PC-3 (cell line): ENCODE data around the gene HEMGN. TPM values are rescaled to one million over a fixed set of nuclear protein-coding genes. Genes with fewer than 3 reads are reported as not detected.

Experiments used
- ATAC-seq: fragments of 200-7000 bp; cut with Tn5 transposase; 2 replicates; pipeline ENCODE4 v1.9.1; 2020; ENCODE audit warnings: mild to moderate bottlenecking, moderate library complexity
- BruUV-seq: library from RNA; stranded (reverse); fragments of 400-500 nt; replicated peaks from 2 replicates; lab custom pipeline; 2021; lab: Mats Ljungman, UMichigan
- CTCF ChIA-PET: fragments of 300-600 bp; sonication (Branson Sonifier 250); formaldehyde crosslinking; loops from one replicate; lab custom pipeline; 2022; ENCODE audit warnings: antibody characterized with exemption; lab: Charles Lee
- POLR2A ChIA-PET: fragments of 300-600 bp; sonication (Branson Sonifier 250); formaldehyde crosslinking; loops from one replicate; lab custom pipeline; 2022; ENCODE audit warnings: antibody characterized with exemption; ENCODE audit not compliant: unreplicated experiment; lab: Charles Lee
- DNase-seq: peaks from one replicate; pipeline ENCODE4 v3.0.0-alpha.2; 2015
- H2AFZ ChIP-seq: fragments of 300-600 bp; sonication (generic); 2 replicates; pipeline ENCODE4 v1.6.0; 2016; ENCODE audit warnings: antibody characterized with exemption, low read length
- H3F3A ChIP-seq: fragments of 300-600 bp; sonication (generic); one replicate; pipeline ENCODE4 v1.6.0; 2017; ENCODE audit warnings: antibody characterized with exemption, low read length, control low read depth, mild to moderate bottlenecking; ENCODE audit not compliant: unreplicated experiment
- H3K27ac ChIP-seq: fragments of 300-600 bp; sonication (generic); 2 replicates; pipeline ENCODE4 v1.5.1; 2016; ENCODE audit warnings: mild to moderate bottlenecking, low read length
- H3K27me3 ChIP-seq: fragments of 300-600 bp; sonication (generic); 2 replicates; pipeline ENCODE4 v1.6.1; 2016; ENCODE audit warnings: low read length, mixed read lengths
- H3K36me3 ChIP-seq: fragments of 300-600 bp; sonication (generic); 2 replicates; pipeline ENCODE4 v1.6.1; 2016; ENCODE audit warnings: low read depth, mixed run types, low read length, mixed read lengths
- H3K4me1 ChIP-seq: fragments of 300-600 bp; sonication (generic); 2 replicates; pipeline ENCODE4 v1.5.1; 2016; ENCODE audit warnings: low read length; ENCODE audit not compliant: insufficient read depth
- H3K4me2 ChIP-seq: fragments of 300-600 bp; sonication (generic); 2 replicates; pipeline ENCODE4 v1.6.0; 2016; ENCODE audit warnings: low read length
- H3K4me3 ChIP-seq: fragments of 300-600 bp; sonication (generic); 2 replicates; pipeline ENCODE4 v1.5.1; 2016; ENCODE audit warnings: mild to moderate bottlenecking, low read length, mixed read lengths
- H3K79me2 ChIP-seq: fragments of 300-600 bp; sonication (generic); 2 replicates; pipeline ENCODE4 v1.6.1; 2017; ENCODE audit warnings: low read length, mixed read lengths
- H3K9ac ChIP-seq: fragments of 300-600 bp; sonication (generic); 2 replicates; pipeline ENCODE4 v1.6.0; 2016; ENCODE audit warnings: mild to moderate bottlenecking, low read length
- H3K9me2 ChIP-seq: fragments of 300-600 bp; sonication (generic); replicated peaks from 2 replicates; pipeline ENCODE4 v1.6.1; 2016; ENCODE audit warnings: mixed run types, low read length, mixed read lengths
- H3K9me3 ChIP-seq: fragments of 300-600 bp; sonication (generic); 2 replicates; pipeline ENCODE4 v1.6.1; 2016; ENCODE audit warnings: low read length, mixed read lengths
- H4K20me1 ChIP-seq: fragments of 300-600 bp; sonication (generic); 2 replicates; pipeline ENCODE4 v1.6.1; 2016; ENCODE audit warnings: low read length, mixed read lengths
- CTCF ChIP-seq: fragments of 300-600 bp; sonication (generic); conservative IDR thresholded peaks from 2 replicates; pipeline ENCODE4 v1.5.1; 2017; ENCODE audit warnings: antibody characterized with exemption, low read depth, mild to moderate bottlenecking, low read length
- EZH2 ChIP-seq: fragments of 300-600 bp; sonication (generic); IDR thresholded peaks from one replicate; pipeline ENCODE4 v1.6.1; 2017; ENCODE audit warnings: antibody characterized with exemption, mild to moderate bottlenecking, low read length; ENCODE audit not compliant: unreplicated experiment
- EZH2phosphoT487 ChIP-seq: fragments of 300-600 bp; sonication (generic); IDR thresholded peaks from 2 replicates; pipeline ENCODE4 v1.6.1; 2018; ENCODE audit warnings: mild to moderate bottlenecking, antibody characterized with exemption, low read length, borderline replicate concordance
- intact Hi-C: fragments of 100-400 bp; cut with micrococcal nuclease; formaldehyde crosslinking; loops from 2 replicates; pipeline ENCODE4 v1.9.0; 2023
- total RNA-seq: library from RNA; depleted of rRNA; stranded (reverse); fragments of >200 nt; gene quantifications from 2 replicates; pipeline ENCODE4 v1.2.3, GENCODE V29; 2014

HEMGN gene
- total RNA-seq, 1 experiment from 2014 or later = not detected

- POLR2A ChIA-PET = interaction anchor here (0.6 to 0.7 kb wide), 3 partner anchors 130 to 284 kb away, joined by 7 to 13 read pairs (median 8); no protein-coding TSS in a partner anchor
- H4K20me1 ChIP-seq = no peaks in the 10 kb centered on the region
- H3K9me2 ChIP-seq = no peaks in the 10 kb centered on the region
- BruUV-seq = no TSS peak
- intact Hi-C loops = no loop called here
- H3F3A ChIP-seq = peaks cover 5% of the 10 kb centered on the region
- H3K4me3 ChIP-seq = no peak overlapping the region
- H3K9me3 ChIP-seq = no peaks in the 10 kb centered on the region
- CTCF ChIA-PET = interaction anchor here (0.6 kb wide), 1 partner anchor 210 kb away, joined by 6 read pairs; no protein-coding TSS in a partner anchor
- TF ChIP-seq EZH2 = no peak
- TF ChIP-seq EZH2phosphoT487 = no peak
- no peak for TF ChIP-seq CTCF
- H2AFZ ChIP-seq = no peak overlapping the region
- H3K79me2 ChIP-seq = peaks cover 7% of the 10 kb centered on the region
- no peaks in the 10 kb centered on the region for H3K27me3 ChIP-seq
- H3K27ac ChIP-seq = no peak overlapping the region
- no peak overlapping the region for H3K4me2 ChIP-seq
- no peak for ATAC-seq
- H3K9ac ChIP-seq = no peak overlapping the region
- no peaks in the 10 kb centered on the region; the same call in 1 of the 2 replicates for H3K36me3 ChIP-seq
- no peak for DNase-seq
- H3K4me1 ChIP-seq = peaks cover 10% of the 10 kb centered on the region
Observed at GRCh38 chr9:97919217-97919813, 18.7 kb downstream of the HEMGN start.

- DNase-seq = no peak
- H3K27ac ChIP-seq = no peak overlapping the region
- ChIA-PET POLR2A (no interaction called here), CTCF (interaction anchor here (0.6 kb wide), 1 partner anchor 209 kb away, joined by 6 read pairs; no protein-coding TSS in a partner anchor)
- no peaks in the 10 kb centered on the region for H3K9me3 ChIP-seq
- H3K9me2 ChIP-seq = no peaks in the 10 kb centered on the region
- peaks cover 10% of the 10 kb centered on the region for H3K4me1 ChIP-seq
- no peaks in the 10 kb centered on the region; the same call in 1 of the 2 replicates for H3K36me3 ChIP-seq
- no peak for TF ChIP-seq EZH2phosphoT487
- intact Hi-C loops = no loop called here
- H4K20me1 ChIP-seq = no peaks in the 10 kb centered on the region
- H3K27me3 ChIP-seq = no peaks in the 10 kb centered on the region
- no TSS peak for BruUV-seq
- H3K79me2 ChIP-seq = peaks cover 7% of the 10 kb centered on the region
- no peak overlapping the region for H3K4me3 ChIP-seq
- no peak overlapping the region for H2AFZ ChIP-seq
- no peak overlapping the region for H3K9ac ChIP-seq
- H3K4me2 ChIP-seq = no peak overlapping the region
- H3F3A ChIP-seq = peaks cover 5% of the 10 kb centered on the region
- ATAC-seq = no peak
Observed at GRCh38 chr9:97918611-97919010, 19.4 kb downstream of the HEMGN start.

- intact Hi-C loops = no loop called here
- H3K36me3 ChIP-seq = peaks cover 5% of the 10 kb centered on the region; the same call in 1 of the 2 replicates
- no peak overlapping the region for H3K9ac ChIP-seq
- H3F3A ChIP-seq = no peaks in the 10 kb centered on the region
- no peak overlapping the region for H2AFZ ChIP-seq
- no peaks in the 10 kb centered on the region for H3K79me2 ChIP-seq
- no peaks in the 10 kb centered on the region for H3K9me2 ChIP-seq
- POLR2A ChIA-PET = no interaction called here
- TF ChIP-seq EZH2phosphoT487 = no peak
- no peak for TF ChIP-seq EZH2
- TF ChIP-seq CTCF = no peak
- no TSS peak for BruUV-seq
- DNase-seq = no peak
- no peak for ATAC-seq
- no peaks in the 10 kb centered on the region for H3K9me3 ChIP-seq
- no peaks in the 10 kb centered on the region for H3K27me3 ChIP-seq
- CTCF ChIA-PET = interaction anchor here (0.5 kb wide), 1 partner anchor 9 kb away, joined by 3 read pairs; no protein-coding TSS in a partner anchor
- no peak overlapping the region for H3K4me2 ChIP-seq
- no peak overlapping the region for H3K4me3 ChIP-seq
- H3K4me1 ChIP-seq = no peaks in the 10 kb centered on the region
- no peak overlapping the region for H3K27ac ChIP-seq
- H4K20me1 ChIP-seq = no peaks in the 10 kb centered on the region
Observed at GRCh38 chr9:97911970-97912369, 26.0 kb downstream of the HEMGN start.
